Glutamatergic neuron (in vitro differentiated cells): Measurements from ENCODE around the gene DAPK1. TPM values are rescaled to one million over a fixed set of nuclear protein-coding genes. Genes with fewer than 3 reads are reported as not detected.

ENCODE experiments used
- DNase-seq: peaks from one replicate; pipeline ENCODE4 v3.0.0; 2022
- H3K27ac Mint-ChIP-seq: one replicate; pipeline ENCODE4 v1.8.0; 2020; ENCODE audit warnings: mild to moderate bottlenecking, mixed read lengths, inconsistent platforms; ENCODE audit not compliant: unreplicated experiment
- H3K27me3 Mint-ChIP-seq: one replicate; pipeline ENCODE4 v1.8.0; 2020; ENCODE audit warnings: mild to moderate bottlenecking, moderate library complexity, mixed read lengths, inconsistent platforms; ENCODE audit not compliant: unreplicated experiment
- H3K36me3 Mint-ChIP-seq: one replicate; pipeline ENCODE4 v1.8.0; 2020; ENCODE audit warnings: mild to moderate bottlenecking, mixed read lengths, inconsistent platforms; ENCODE audit not compliant: unreplicated experiment
- H3K4me1 Mint-ChIP-seq: one replicate; pipeline ENCODE4 v1.8.0; 2020; ENCODE audit warnings: mild to moderate bottlenecking, low read depth, mixed read lengths, inconsistent platforms; ENCODE audit not compliant: unreplicated experiment
- H3K4me3 Mint-ChIP-seq: one replicate; pipeline ENCODE4 v1.8.0; 2020; ENCODE audit warnings: mild to moderate bottlenecking, mixed read lengths, inconsistent platforms; ENCODE audit not compliant: unreplicated experiment
- H3K9me3 Mint-ChIP-seq: one replicate; pipeline ENCODE4 v1.8.0; 2020; ENCODE audit warnings: mild to moderate bottlenecking, moderate library complexity, mixed read lengths, inconsistent platforms; ENCODE audit not compliant: unreplicated experiment
- total RNA-seq: library from RNA; stranded (reverse); fragmentation: NEBNext Ultra II Directional; extraction: Animal tissue kit (Norgen Biotek cat#: 25700); gene quantifications from one replicate; pipeline ENCODE4 v1.2.1, GENCODE V29; 2021; ENCODE audit not compliant: unreplicated experiment
- TF ChIP-seq, protein P1 (sequence below): fragments of 200-600 bp; sonication (generic); IDR thresholded peaks from one replicate; pipeline ENCODE4 v1.5.0; 2021; ENCODE audit not compliant: partially characterized antibody, unreplicated experiment

Gene DAPK1
- total RNA-seq, 1 donor from 2014 or later, result 384 TPM

- TF ChIP-seq, protein P1, sequence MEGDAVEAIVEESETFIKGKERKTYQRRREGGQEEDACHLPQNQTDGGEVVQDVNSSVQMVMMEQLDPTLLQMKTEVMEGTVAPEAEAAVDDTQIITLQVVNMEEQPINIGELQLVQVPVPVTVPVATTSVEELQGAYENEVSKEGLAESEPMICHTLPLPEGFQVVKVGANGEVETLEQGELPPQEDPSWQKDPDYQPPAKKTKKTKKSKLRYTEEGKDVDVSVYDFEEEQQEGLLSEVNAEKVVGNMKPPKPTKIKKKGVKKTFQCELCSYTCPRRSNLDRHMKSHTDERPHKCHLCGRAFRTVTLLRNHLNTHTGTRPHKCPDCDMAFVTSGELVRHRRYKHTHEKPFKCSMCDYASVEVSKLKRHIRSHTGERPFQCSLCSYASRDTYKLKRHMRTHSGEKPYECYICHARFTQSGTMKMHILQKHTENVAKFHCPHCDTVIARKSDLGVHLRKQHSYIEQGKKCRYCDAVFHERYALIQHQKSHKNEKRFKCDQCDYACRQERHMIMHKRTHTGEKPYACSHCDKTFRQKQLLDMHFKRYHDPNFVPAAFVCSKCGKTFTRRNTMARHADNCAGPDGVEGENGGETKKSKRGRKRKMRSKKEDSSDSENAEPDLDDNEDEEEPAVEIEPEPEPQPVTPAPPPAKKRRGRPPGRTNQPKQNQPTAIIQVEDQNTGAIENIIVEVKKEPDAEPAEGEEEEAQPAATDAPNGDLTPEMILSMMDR, result no peak
- Mint-ChIP-seq H3K36me3 (no peaks in the 10 kb centered on the region), H3K4me3 (no peak overlapping the region), H3K4me1 (peaks cover 6% of the 10 kb centered on the region), H3K9me3 (no peaks in the 10 kb centered on the region), H3K27ac (no peak overlapping the region), H3K27me3 (peaks cover 5% of the 10 kb centered on the region)
- no peak for DNase-seq
Measured at GRCh38 chr9:87714819-87715218, 217.2 kb downstream of the DAPK1 start.

DNA sequence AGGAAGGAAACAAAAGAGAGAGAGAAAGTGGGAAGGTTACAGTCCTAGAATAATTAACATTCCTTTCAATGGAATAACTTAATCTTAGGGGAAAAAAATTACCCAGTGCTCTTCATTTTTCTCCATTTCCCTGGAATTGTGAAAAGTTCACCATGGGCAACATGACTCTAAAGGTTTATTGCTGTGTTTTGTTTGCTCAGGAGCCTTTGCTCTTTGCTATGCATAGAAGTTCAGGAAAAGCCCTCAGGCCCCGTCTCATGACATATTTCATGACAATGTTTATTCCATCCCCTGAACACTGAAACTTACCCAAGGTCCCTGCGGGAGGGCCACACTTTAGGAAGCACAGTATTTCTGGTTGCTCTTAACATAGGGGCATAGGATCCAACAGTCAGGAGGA lies 218.5 kb downstream of the DAPK1 start:
- H3K27me3 Mint-ChIP-seq, result peaks cover 5% of the 10 kb centered on the region
- H3K4me3 Mint-ChIP-seq, result no peak overlapping the region
- no peaks in the 10 kb centered on the region for H3K9me3 Mint-ChIP-seq
- TF ChIP-seq, protein P1, result no peak
- H3K4me1 Mint-ChIP-seq, result peaks cover 6% of the 10 kb centered on the region
- no peaks in the 10 kb centered on the region for H3K36me3 Mint-ChIP-seq
- H3K27ac Mint-ChIP-seq, result no peak overlapping the region
- DNase-seq, result no peak

DNA sequence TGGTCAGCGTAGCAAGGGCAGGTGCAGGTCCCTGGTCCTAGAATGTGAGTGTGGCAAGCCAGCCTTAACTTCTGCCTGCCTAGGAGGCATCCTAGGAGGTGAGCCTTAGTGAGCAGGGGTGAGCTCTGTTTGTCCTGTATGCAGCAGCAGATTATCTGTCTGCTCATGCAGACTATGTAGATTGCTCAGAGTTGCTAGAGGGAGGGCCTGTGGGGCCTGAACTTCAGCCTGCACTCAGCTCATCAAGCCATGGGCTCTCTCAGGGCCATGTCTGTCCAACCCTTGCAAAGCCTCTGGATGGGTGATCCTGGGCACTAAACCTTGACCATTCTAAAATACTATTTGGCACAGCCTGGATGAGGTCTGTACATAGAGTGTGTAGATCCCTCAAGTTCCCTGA lies 219.8 kb downstream of the DAPK1 start:
- no peak overlapping the region for H3K4me3 Mint-ChIP-seq
- DNase-seq, result no peak
- H3K4me1 Mint-ChIP-seq, result peaks cover 6% of the 10 kb centered on the region
- no peak overlapping the region for H3K27ac Mint-ChIP-seq
- H3K27me3 Mint-ChIP-seq, result peaks cover 5% of the 10 kb centered on the region
- TF ChIP-seq, protein P1, result no peak
- no peaks in the 10 kb centered on the region for H3K9me3 Mint-ChIP-seq
- no peaks in the 10 kb centered on the region for H3K36me3 Mint-ChIP-seq

DNA sequence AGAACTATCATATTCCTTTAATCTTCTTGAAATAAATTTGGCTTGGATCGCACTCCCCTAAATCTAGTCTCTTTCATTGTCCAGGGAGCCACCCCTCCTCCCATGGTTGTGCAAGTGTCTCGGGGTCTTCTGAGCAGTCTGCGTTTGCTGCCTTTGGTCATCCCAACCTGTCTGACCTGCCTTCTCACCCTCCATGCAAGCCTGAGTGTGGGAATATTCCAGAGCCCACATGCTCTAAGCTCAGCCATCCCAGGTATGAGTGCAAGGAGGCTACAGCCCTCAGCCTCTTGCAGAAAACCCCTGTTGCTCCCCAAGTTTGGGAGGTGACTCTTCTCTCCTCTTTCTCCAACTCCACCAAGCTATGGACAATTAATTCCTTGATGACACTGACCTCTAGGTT lies 220.6 kb downstream of the DAPK1 start:
- Mint-ChIP-seq H3K27ac (no peak overlapping the region), H3K4me3 (no peak overlapping the region), H3K27me3 (no peaks in the 10 kb centered on the region), H3K4me1 (no peaks in the 10 kb centered on the region), H3K36me3 (no peaks in the 10 kb centered on the region), H3K9me3 (peaks cover 1% of the 10 kb centered on the region)
- DNase-seq, result no peak
- TF ChIP-seq, protein P1, result no peak

DNA sequence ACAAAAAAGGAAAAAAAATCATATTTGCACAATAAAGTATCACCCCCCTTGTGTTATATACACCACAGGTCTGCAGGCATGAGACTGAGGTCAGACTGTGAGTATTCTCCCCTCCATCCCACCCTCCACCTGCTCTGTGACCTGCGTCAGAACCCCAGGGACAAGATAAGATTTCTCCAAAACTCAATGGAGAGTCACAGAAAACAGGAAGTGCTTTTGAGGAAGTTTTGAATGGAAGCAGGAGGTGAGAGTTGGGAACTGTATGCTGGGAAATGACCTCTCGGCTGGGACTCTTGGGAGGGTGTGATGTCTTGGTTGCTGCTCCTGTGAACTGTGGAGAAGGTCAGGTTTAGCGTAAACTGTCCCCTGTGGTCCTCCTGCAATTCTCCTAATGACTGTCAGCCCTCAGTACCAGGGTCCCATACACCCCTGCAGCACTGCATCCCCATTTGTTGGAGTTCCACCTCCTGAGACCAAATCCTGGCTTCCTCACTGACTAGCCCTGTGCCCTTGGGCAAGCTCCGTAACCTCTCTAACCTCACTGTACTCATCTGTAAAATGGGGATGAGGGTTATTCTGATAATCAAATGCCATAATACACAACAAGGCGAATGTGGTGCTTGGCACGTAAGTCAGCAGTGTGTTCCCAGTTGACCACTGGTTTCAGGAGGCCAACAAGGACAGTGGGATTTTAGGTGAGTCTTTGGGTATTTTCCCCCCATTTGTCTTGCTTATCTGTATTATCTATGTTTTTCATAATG lies 221.4 kb downstream of the DAPK1 start:
- TF ChIP-seq, protein P1, result no peak
- Mint-ChIP-seq H3K4me1 (no peaks in the 10 kb centered on the region), H3K27me3 (no peaks in the 10 kb centered on the region), H3K36me3 (no peaks in the 10 kb centered on the region), H3K9me3 (peaks cover 1% of the 10 kb centered on the region), H3K4me3 (no peak overlapping the region), H3K27ac (no peak overlapping the region)
- no peak for DNase-seq
